ENCODE measurements around the gene TCF21.

The TCF21 gene

GRCh38 chr6:133887156-133887879 is 1.6 kb upstream of the TCF21 start:
- H3K4me3 ChIP-seq (ENCODE audit: low read length, poor library complexity, severe bottlenecking), result no peak overlapping the region
- H2AFZ ChIP-seq (ENCODE audit: low read length), result no peak overlapping the region
- H3K27me3 ChIP-seq (ENCODE audit: insufficient read depth, low read length, poor library complexity, severe bottlenecking), result no peaks in the 10 kb centered on the region
- no peak overlapping the region for H3K4me2 ChIP-seq (ENCODE audit: low read depth, low read length, poor library complexity, severe bottlenecking)
- H3K4me1 ChIP-seq (ENCODE audit: insufficient read depth, low read length, poor library complexity, severe bottlenecking), result no peaks in the 10 kb centered on the region
- no peaks in the 10 kb centered on the region for H3K36me3 ChIP-seq (ENCODE audit: insufficient read depth, low read length)
- TF ChIP-seq, protein P1, sequence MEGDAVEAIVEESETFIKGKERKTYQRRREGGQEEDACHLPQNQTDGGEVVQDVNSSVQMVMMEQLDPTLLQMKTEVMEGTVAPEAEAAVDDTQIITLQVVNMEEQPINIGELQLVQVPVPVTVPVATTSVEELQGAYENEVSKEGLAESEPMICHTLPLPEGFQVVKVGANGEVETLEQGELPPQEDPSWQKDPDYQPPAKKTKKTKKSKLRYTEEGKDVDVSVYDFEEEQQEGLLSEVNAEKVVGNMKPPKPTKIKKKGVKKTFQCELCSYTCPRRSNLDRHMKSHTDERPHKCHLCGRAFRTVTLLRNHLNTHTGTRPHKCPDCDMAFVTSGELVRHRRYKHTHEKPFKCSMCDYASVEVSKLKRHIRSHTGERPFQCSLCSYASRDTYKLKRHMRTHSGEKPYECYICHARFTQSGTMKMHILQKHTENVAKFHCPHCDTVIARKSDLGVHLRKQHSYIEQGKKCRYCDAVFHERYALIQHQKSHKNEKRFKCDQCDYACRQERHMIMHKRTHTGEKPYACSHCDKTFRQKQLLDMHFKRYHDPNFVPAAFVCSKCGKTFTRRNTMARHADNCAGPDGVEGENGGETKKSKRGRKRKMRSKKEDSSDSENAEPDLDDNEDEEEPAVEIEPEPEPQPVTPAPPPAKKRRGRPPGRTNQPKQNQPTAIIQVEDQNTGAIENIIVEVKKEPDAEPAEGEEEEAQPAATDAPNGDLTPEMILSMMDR (conservative IDR thresholded peaks at IDR 0.05; ENCODE audit: low read length), result no peak
- no peak for TF ChIP-seq EZH2phosphoT487 (IDR thresholded peaks at IDR 0.05; ENCODE audit: borderline replicate concordance)
- no peaks in the 10 kb centered on the region for H3K79me2 ChIP-seq (ENCODE audit: insufficient read depth, low read length)
- no peaks in the 10 kb centered on the region for H3F3A ChIP-seq (ENCODE audit: low read depth)
- H3K9me2 ChIP-seq (replicated peaks; ENCODE audit: low read depth, low read length), result no peaks in the 10 kb centered on the region
- H3K9me3 ChIP-seq (ENCODE audit: insufficient read depth, low read depth, low read length), result no peaks in the 10 kb centered on the region
- H3K9ac ChIP-seq (ENCODE audit: low read depth, low read length, poor library complexity, severe bottlenecking), result no peak overlapping the region
- H4K20me1 ChIP-seq (ENCODE audit: insufficient read depth, low read length, poor library complexity, severe bottlenecking), result no peaks in the 10 kb centered on the region

GRCh38 chr6:133887880-133888230 is 1.1 kb upstream of the TCF21 start:
- Histone ChIP-seq H3K79me2 (ENCODE audit: insufficient read depth, low read length) (no peaks in the 10 kb centered on the region), H3F3A (ENCODE audit: low read depth) (no peaks in the 10 kb centered on the region), H3K4me2 (ENCODE audit: low read depth, low read length, poor library complexity, severe bottlenecking) (no peak overlapping the region), H3K9me3 (ENCODE audit: insufficient read depth, low read depth, low read length) (no peaks in the 10 kb centered on the region), H3K9me2 (replicated peaks; ENCODE audit: low read depth, low read length) (no peaks in the 10 kb centered on the region), H3K36me3 (ENCODE audit: insufficient read depth, low read length) (no peaks in the 10 kb centered on the region), H3K27me3 (ENCODE audit: insufficient read depth, low read length, poor library complexity, severe bottlenecking) (no peaks in the 10 kb centered on the region), H3K9ac (ENCODE audit: low read depth, low read length, poor library complexity, severe bottlenecking) (no peak overlapping the region), H3K4me1 (ENCODE audit: insufficient read depth, low read length, poor library complexity, severe bottlenecking) (no peaks in the 10 kb centered on the region), H4K20me1 (ENCODE audit: insufficient read depth, low read length, poor library complexity, severe bottlenecking) (no peaks in the 10 kb centered on the region), H2AFZ (ENCODE audit: low read length) (no peak overlapping the region), H3K4me3 (ENCODE audit: low read length, poor library complexity, severe bottlenecking) (no peak overlapping the region)
- no peak for TF ChIP-seq EZH2phosphoT487 (IDR thresholded peaks at IDR 0.05; ENCODE audit: borderline replicate concordance)
- TF ChIP-seq, protein P1 (conservative IDR thresholded peaks at IDR 0.05; ENCODE audit: low read length), result no peak

DNA sequence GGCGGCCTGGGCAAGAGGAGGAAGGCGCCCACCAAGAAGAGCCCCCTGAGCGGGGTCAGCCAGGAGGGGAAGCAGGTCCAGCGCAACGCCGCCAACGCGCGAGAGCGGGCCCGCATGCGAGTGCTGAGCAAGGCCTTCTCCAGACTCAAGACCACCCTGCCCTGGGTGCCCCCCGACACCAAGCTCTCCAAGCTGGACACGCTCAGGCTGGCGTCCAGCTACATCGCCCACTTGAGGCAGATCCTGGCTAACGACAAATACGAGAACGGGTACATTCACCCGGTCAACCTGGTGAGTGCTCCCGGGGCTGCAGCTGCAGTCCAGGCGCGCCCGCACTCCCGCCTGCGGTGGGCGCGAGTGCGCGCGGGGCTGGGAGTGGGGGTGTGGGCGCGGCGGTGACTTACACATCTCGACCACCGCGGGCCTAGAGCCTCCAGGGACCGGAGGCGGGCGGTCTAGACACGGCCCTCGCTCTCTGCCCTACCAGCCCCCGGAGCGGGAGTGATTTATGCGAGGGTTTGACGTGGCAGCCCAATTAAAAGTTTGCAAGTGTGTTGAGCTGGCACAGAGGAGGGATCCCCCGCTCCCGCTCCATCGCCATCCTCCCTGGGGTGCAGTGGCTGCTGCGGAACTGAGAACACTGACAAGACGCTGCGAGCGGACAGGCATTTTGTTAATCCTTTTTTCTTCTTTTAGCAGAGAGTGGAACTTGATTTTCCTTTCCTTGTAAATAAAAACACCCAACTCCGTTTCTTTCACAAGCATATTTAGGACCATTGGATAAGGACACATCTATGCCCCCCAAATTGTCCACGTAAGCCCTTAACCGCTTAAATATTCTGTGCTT is 867 bp downstream of the TCF21 start:
- H3K4me3 ChIP-seq (ENCODE audit: low read length, poor library complexity, severe bottlenecking), result no peak overlapping the region
- H2AFZ ChIP-seq (ENCODE audit: low read length), result no peak overlapping the region

More for the DNA sequence above, 867 bp downstream of the TCF21 start:
- no peaks in the 10 kb centered on the region for H3K27me3 ChIP-seq (ENCODE audit: insufficient read depth, low read length, poor library complexity, severe bottlenecking)
- no peaks in the 10 kb centered on the region for H3F3A ChIP-seq (ENCODE audit: low read depth)
- no peak overlapping the region for H3K9ac ChIP-seq (ENCODE audit: low read depth, low read length, poor library complexity, severe bottlenecking)
- no peaks in the 10 kb centered on the region for H3K79me2 ChIP-seq (ENCODE audit: insufficient read depth, low read length)
- TF ChIP-seq, protein P1 (conservative IDR thresholded peaks at IDR 0.05; ENCODE audit: low read length), result no peak
- no peak for TF ChIP-seq EZH2phosphoT487 (IDR thresholded peaks at IDR 0.05; ENCODE audit: borderline replicate concordance)
- peaks cover 2% of the 10 kb centered on the region for H3K4me1 ChIP-seq (ENCODE audit: insufficient read depth, low read length, poor library complexity, severe bottlenecking)
- no peaks in the 10 kb centered on the region for H3K9me3 ChIP-seq (ENCODE audit: insufficient read depth, low read depth, low read length)
- no peak overlapping the region for H3K4me2 ChIP-seq (ENCODE audit: low read depth, low read length, poor library complexity, severe bottlenecking)
- H3K36me3 ChIP-seq (ENCODE audit: insufficient read depth, low read length), result no peaks in the 10 kb centered on the region
- H4K20me1 ChIP-seq (ENCODE audit: insufficient read depth, low read length, poor library complexity, severe bottlenecking), result no peaks in the 10 kb centered on the region
- no peaks in the 10 kb centered on the region for H3K9me2 ChIP-seq (replicated peaks; ENCODE audit: low read depth, low read length)
